ENCODE results near the gene SEMA4D.

SEMA4D gene

GRCh38 chr9:89446961-89447310 lies 51.0 kb downstream of the SEMA4D start:
- TF ChIP-seq, protein P1, sequence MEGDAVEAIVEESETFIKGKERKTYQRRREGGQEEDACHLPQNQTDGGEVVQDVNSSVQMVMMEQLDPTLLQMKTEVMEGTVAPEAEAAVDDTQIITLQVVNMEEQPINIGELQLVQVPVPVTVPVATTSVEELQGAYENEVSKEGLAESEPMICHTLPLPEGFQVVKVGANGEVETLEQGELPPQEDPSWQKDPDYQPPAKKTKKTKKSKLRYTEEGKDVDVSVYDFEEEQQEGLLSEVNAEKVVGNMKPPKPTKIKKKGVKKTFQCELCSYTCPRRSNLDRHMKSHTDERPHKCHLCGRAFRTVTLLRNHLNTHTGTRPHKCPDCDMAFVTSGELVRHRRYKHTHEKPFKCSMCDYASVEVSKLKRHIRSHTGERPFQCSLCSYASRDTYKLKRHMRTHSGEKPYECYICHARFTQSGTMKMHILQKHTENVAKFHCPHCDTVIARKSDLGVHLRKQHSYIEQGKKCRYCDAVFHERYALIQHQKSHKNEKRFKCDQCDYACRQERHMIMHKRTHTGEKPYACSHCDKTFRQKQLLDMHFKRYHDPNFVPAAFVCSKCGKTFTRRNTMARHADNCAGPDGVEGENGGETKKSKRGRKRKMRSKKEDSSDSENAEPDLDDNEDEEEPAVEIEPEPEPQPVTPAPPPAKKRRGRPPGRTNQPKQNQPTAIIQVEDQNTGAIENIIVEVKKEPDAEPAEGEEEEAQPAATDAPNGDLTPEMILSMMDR (IDR thresholded peaks at IDR 0.05; ENCODE audit: insufficient read depth, low read length, missing control alignments), result no peak
- ChIA-PET POLR2A (no interaction called here), CTCF (no interaction called here)
- no peak for DNase-seq (ENCODE audit: low read depth, low spot score)
- no peak overlapping the region for H3K4me3 ChIP-seq (ENCODE audit: low read depth, low read length)

GRCh38 chr9:89446261-89446960 lies 51.5 kb downstream of the SEMA4D start:
- no peak overlapping the region for H3K4me3 ChIP-seq (ENCODE audit: low read depth, low read length)
- no peak for DNase-seq (ENCODE audit: low read depth, low spot score)
- CTCF ChIA-PET, result no interaction called here
- TF ChIP-seq, protein P1 (IDR thresholded peaks at IDR 0.05; ENCODE audit: insufficient read depth, low read length, missing control alignments), result no peak
- POLR2A ChIA-PET, result no interaction called here

GRCh38 chr9:89445801-89446251 lies 52.1 kb downstream of the SEMA4D start:
- TF ChIP-seq, protein P1 (IDR thresholded peaks at IDR 0.05; ENCODE audit: insufficient read depth, low read length, missing control alignments), result no peak
- CTCF ChIA-PET, result no interaction called here

DNA sequence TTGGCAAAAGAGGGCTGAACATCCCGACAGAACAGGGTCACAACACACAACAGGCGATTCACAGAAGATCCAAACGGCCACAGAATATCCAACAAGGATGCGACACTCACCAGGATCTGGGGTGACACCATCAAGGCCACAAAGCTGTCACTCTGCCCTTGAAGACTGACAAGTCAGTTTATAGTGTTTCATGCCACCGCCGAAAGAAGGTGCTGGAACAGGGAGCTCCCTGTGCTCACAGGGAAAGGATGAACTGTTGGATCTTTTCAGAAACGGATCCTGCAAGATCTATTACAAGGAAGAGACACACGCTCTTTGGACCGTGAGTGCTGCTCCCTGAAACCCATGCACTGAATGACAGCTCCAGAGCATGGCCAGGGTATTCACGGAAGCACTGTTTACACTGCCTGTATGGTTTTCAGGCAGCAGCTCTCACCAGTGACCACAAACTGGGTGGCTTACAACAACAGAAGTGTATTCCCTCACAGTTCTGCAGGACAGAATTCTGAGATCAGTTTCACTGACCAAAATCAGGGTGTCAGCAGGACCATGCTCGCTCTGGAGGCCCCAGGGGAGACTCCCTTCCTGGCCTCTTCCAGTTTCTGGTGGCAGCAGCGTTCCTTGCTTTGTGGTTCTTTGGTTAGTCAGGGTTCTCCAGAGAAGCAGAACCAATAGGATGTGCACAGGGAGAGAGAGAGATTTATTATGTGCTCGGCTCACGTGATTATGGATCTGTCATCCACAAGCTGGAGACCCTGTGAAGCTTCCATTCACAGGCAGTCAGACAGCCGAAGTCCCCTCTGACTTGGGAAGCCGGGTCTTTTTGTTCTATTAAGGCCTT lies 52.8 kb downstream of the SEMA4D start:
- POLR2A ChIA-PET, result no interaction called here
- no peak for DNase-seq (ENCODE audit: low read depth, low spot score)
- CTCF ChIA-PET, result no interaction called here
- TF ChIP-seq, protein P1 (IDR thresholded peaks at IDR 0.05; ENCODE audit: insufficient read depth, low read length, missing control alignments), result no peak
- no peak overlapping the region for H3K4me3 ChIP-seq (ENCODE audit: low read depth, low read length)

More at GRCh38 chr9:89445801-89446251, 52.1 kb downstream of the SEMA4D start:
- no peak overlapping the region for H3K4me3 ChIP-seq (ENCODE audit: low read depth, low read length)
- DNase-seq (ENCODE audit: low read depth, low spot score), result no peak
- POLR2A ChIA-PET, result no interaction called here

GRCh38 chr9:89444274-89444673 lies 53.6 kb downstream of the SEMA4D start:
- TF ChIP-seq, protein P1 (IDR thresholded peaks at IDR 0.05; ENCODE audit: insufficient read depth, low read length, missing control alignments), result no peak
- DNase-seq (ENCODE audit: low read depth, low spot score), result no peak
- ChIA-PET CTCF (no interaction called here), POLR2A (no interaction called here)
- no peak overlapping the region for H3K4me3 ChIP-seq (ENCODE audit: low read depth, low read length)
